IPS-NIHi11 (cell line): Measurements from ENCODE around the gene PVALEF.

Experiments
- DNase-seq: peaks from one replicate; pipeline ENCODE4 v3.0.0; 2012; ENCODE audit warnings: mixed read lengths, low spot score

Gene PVALEF

GRCh38 chr17:81197831-81198490 is 32.7 kb downstream of the PVALEF start:
- no peak for DNase-seq

- DNase-seq = no peak
These were observed 33.6 kb downstream of the PVALEF start for GRCh38 chr17:81198826-81199481.

GRCh38 chr17:81199482-81199830 is 34.1 kb downstream of the PVALEF start:
- DNase-seq = no peak

- no peak for DNase-seq
These were observed 34.9 kb downstream of the PVALEF start for GRCh38 chr17:81200201-81200600.

- DNase-seq = peak; percentile 79
These were observed 35.6 kb downstream of the PVALEF start for GRCh38 chr17:81200695-81201580.

GRCh38 chr17:81202318-81202717 is 37.0 kb downstream of the PVALEF start:
- no peak for DNase-seq

GRCh38 chr17:81203136-81203535 is 37.8 kb downstream of the PVALEF start:
- no peak for DNase-seq

- no peak for DNase-seq
These were observed 39.3 kb downstream of the PVALEF start for GRCh38 chr17:81204578-81204977.

DNA sequence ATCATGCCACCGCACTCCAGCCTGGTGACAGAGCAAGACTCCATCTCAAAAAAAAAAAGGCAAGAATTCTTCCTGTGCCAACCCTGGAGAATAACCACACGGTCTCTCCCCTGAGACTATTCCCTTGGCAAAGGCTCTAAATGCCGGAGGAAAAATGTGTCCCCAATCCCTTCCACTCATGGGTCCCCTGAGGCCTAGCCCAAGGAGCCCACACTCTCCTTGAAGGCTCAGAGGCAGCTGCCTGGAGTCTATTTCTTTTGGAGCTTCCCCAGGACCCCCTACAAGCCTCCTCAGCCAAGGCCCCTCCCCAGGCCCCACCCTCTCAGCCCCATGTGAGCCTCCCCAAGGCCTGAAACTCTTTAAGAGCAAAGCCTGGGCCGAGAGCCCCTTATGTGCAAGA is 40.9 kb downstream of the PVALEF start:
- DNase-seq = no peak

GRCh38 chr17:81206657-81207056 is 41.4 kb downstream of the PVALEF start:
- DNase-seq = no peak

DNA sequence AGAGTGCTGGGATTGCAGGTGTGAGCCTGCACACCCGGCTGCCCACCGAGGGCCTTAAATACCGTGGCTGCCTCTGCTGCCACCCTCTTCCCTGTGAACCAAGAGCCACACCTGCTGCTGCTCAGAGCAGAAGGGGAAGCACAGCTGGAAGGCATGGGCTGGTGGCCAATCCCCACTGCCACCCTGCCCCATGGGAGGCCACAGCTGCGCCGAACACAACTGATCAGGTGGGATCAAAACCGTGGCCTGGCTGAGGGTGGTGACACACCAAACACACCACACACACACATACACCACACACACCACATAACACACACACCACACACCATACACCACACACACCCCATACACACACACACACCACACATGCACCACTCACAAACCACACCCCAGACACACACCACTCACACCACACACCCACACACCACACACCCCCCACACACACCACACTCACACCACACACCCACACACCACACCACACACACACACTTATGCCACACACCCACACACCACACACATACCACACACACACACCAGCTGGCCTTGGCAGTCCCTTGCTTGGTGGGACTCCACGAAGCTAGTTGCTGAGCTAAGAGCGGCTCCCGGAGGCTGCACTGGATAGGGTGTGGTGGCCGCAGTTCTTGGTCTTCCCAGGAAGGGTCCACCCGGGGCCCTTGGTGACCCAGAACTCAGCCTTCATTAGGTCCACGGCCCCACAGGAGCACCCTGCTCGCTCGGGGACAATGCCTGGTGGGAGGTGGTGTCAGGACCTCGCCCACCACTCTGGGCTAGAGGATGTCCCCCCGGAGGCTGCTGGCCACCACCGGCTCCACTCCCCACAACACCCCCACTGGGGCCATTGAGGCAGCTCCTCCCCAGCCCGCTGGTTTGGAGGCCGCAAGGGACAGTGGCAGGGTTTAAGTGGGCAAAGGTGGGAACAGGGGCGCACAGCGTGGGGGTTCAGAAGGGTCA is 42.6 kb downstream of the PVALEF start:
- DNase-seq = no peak

GRCh38 chr17:81208651-81209050 is 43.3 kb downstream of the PVALEF start:
- DNase-seq = no peak

DNA sequence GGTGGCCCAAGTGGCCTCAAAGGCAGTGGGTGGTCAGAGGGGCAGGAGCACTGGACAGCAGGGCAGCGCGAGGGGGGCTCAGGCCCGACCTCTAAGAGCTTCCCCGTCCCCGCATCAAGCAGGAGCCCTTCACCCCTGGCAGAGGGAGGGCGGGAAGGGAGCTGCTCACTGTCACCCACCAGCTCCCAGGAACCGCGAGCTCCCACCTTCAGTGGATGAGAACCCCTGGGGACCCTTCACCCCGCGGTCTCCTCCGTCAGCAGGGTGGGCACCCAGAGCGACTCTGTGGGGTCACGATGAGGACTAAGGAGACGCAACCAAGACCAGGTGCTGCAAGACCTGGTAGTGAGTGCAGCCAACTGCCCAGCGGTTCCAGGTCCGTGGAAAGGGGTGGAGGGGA is 43.8 kb downstream of the PVALEF start:
- no peak for DNase-seq

DNA sequence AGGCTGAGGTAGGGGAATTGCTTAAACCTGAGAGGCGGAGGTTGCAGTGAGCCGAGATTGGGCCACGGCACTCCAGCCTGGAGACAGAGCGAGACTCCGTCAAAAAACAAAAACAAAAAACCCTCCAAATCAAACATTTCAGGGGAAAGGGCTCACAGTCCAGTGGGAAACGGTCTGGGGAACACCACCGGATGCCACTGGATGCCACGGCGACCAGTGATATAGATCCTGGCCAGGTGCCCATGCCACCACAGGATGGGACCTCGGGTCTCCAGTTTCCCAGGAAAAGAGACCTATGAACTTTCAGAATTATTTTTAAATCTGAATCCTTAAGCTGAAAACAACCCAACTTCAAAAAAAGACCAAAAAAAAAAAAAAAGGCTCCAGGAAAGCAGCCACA is 45.2 kb downstream of the PVALEF start:
- no peak for DNase-seq

DNA sequence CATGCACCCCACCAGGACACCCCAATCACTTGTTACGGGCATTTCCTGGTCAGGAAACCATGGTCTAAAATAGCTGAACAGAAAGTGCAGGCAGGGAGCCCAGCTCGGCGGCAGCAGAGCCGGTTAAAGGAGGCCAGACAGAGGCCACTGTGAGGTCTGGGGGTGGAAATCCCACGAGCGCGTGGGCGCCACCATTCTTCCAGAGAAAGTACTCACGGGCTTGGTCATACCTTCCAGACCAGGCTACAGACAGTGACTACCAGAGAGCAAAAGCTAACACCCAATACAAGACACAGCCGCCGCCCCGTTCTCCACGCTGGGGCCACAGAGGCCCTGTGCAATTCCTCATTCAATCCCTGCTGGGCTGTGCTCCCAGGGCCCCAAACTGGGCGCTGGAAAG is 45.6 kb downstream of the PVALEF start:
- DNase-seq = no peak

DNA sequence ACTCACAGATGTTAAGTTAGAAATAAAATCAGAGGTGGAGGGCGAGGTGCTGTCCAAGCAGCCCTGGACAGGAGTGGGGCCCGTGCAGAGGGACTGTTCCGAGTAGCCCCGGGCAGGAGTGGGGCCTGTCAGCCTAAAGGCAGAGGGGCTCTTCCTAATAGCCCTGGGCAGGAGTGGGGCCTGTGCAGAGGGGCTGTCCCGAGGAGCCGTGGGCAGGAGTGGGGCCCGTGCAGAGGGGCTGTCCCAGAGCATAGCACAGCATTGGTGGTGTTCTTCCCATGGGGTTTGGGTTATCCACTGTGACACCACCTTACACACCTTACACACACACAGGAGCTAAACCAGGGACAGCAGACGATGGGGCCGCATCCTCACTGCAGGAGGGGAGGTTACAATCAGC is 47.1 kb downstream of the PVALEF start:
- no peak for DNase-seq

DNA sequence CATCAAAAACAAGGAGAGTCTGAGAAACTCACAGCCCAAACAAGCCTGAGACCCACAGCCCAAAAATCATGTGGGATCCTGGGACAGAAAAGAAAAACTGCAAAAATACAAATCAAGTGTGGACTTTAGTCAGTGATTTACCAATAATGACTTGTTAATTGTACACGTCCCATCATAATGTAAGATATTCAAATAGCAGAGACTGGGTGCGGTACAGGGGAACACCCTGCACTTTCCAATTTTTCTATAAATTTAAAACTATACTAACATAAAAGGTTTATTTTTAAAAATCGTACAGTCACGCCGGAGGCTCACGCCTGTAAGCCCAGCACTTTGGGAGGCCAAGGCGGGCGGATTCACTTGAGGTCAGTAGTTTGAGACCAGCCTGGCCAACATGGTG is 48.7 kb downstream of the PVALEF start:
- DNase-seq = no peak

GRCh38 chr17:81217491-81217890 is 52.2 kb downstream of the PVALEF start:
- no peak for DNase-seq

DNA sequence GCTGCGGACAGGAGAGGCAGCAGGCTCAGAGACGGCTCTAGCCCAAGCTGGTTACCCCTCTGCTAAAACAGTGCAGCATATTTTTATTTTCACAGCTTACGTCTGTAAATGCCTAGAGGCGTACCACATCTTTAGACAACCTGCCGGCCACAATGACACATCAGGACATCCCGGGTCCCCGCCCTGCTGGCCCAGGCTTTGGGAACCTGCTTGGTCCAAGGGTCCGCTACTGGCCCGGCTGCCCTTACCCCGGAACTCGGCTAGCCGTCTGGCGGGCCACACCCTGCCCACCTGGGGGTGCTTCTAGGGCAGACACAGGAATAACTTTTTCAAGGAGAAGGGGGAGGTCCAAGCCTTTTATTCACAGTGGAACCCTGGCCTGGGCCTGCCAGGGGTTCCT is 53.2 kb downstream of the PVALEF start:
- DNase-seq = no peak

DNA sequence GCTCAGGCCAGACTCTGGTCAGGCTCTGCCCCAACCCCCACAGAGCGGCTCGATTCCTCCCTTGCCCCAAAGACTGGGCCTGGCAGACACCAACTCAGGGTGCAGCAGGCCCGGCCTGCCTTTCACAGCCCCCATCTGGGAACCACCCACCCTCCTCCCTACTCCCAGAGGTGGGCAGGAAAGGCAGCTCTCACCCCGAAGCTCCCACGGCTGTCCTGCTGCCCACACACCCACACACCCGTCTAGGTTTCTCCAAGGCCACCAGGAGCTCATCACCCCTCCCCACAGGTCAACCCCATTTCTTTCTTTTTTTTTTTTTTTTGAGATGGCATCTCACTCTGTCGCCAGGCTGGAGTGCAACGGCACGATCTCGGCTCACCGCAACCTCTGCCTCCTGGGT is 53.7 kb downstream of the PVALEF start:
- DNase-seq = no peak

GRCh38 chr17:81219476-81220180 is 54.3 kb downstream of the PVALEF start:
- no peak for DNase-seq
